ENCODE results near the gene PELI2.

The PELI2 gene

GRCh38 chr14:56208520-56208919 lies 90.3 kb downstream of the PELI2 start:
- no peak for DNase-seq

- no peak for DNase-seq
Observed at GRCh38 chr14:56210571-56210970, 92.4 kb downstream of the PELI2 start.

- DNase-seq, result no peak
Observed at GRCh38 chr14:56211084-56211483, 92.9 kb downstream of the PELI2 start.

- DNase-seq, result no peak
Observed at GRCh38 chr14:56211844-56212243, 93.6 kb downstream of the PELI2 start.

DNA sequence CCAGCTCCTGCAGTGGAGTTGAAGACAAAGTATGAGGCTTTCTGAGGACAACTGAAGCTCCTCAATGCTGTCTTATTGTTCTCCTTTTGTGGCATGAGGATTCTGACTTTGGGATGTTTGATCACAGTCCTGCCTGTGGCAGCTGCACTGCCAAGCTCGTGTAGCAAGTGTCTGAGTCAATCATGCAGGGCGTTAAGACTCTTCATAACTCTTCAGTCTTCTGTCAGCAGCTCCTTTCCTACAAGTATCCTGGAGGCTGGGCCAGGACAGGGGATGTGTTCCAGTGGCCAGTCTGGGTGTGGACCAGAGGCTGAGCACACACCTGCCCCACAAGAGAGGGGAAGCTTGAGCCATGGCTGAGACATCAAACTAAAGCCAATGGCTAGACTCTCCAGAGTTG lies 94.3 kb downstream of the PELI2 start:
- no peak for DNase-seq

DNA sequence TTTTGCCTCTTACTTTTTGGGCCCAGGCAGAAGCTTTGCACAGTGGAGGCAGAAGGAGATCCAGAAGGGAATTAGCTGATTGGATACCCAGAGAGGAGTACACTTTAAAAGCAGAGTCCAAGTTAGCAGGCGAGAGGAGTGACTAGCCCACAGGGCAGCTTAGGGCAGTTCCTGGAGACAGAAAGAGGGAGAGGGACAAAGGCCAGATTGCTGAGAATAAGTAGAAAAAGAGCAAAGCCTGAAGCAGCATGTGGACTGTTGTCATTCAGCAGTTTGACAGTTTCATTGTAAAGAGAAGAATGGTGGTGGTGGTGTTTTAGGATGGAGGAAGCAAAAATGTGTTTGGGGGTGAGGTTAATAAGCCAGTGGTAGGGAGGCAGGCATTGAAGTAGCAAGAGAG lies 95.1 kb downstream of the PELI2 start:
- no peak for DNase-seq

DNA sequence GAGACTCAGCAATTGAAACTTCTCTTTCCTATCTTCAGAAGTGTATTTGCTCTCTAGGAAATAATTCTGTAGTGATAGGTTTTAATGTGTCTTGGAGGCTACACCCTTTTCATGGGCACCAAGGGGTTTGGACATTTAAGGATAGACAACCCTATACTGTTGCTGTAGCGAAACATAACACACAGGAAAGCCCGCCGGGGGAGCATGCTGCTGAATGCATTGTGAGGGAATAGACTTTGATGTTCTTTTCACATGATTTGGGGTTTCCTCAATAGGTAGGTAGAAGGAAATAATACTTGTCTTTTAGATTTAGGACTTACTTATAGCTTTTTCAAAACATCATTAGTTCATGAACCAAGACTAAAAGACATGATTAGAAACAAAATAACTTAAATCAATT lies 97.0 kb downstream of the PELI2 start:
- DNase-seq, result no peak

- DNase-seq, result no peak
Observed at GRCh38 chr14:56216626-56217379, 98.6 kb downstream of the PELI2 start.

DNA sequence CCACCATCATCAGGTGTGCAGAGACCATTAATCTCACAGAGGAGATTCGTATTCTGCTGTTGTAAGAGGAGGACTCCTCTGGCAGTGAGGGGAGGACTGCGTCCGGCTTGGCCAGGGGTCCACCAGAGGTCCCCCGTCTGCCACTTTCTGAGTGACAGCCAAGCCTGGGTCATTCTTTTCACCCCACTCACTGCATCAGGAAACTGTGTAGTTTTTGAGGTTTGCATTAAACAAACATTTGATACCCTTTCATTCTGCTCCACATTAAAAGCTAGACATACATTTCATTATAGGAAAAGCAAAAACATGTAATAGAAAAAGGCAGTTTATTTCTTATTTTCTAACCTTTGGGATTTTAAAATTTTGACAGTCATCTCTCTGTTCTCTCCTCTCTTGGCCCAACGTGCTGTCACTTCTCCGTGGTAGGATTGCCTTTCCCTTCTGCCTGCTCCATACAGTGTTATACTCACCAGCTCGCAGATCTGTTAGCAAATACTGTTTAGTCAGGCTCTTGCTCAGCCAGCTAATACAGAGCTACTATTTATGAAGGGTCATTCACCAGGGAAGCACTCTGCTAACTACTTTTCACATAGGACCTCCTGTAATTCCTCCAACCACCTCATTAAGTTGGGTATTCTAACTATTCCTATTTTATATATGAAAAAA lies 99.3 kb downstream of the PELI2 start:
- no peak for DNase-seq

GRCh38 chr14:56219666-56220413 lies 101.6 kb downstream of the PELI2 start:
- DNase-seq, result no peak

DNA sequence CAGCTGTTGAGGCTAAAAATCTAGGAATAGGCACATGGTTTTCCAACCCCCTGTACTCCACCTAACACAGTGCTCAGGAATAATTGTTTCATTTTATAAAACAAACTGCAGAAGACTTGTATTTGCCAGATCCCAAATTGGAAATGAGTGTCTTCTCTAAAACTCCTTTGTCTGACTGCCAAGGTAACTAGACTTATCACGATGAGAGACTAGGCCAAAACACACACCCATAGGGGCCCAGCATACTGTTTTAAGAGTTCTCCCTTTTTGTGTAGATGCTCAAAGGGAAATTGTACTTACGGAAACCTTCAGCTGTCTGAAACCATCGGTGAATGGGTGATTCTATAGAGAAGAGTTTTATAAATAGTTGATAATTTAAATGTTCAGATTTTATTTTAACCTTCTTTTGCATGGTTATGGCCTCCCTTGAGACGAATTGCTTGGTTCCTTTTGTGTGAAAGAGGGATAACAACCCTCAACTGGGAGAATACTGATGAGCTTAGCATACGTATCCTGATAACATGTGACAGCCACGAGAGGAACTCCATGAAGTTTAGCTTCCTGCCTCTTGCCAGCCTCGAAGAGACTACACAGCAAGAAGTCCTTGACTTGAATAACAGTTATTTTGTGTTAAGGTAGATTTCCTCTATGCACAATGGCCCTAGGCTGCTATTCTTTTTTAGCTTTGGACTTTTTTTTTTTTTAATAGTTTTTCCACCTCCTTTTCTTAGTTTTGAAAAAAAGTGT lies 103.3 kb downstream of the PELI2 start:
- no peak for DNase-seq

GRCh38 chr14:56224229-56224628 lies 106.0 kb downstream of the PELI2 start:
- DNase-seq, result no peak

GRCh38 chr14:56224691-56225681 lies 106.8 kb downstream of the PELI2 start:
- no peak for DNase-seq

- DNase-seq, result no peak
Observed at GRCh38 chr14:56235388-56235787, 117.2 kb downstream of the PELI2 start.

DNA sequence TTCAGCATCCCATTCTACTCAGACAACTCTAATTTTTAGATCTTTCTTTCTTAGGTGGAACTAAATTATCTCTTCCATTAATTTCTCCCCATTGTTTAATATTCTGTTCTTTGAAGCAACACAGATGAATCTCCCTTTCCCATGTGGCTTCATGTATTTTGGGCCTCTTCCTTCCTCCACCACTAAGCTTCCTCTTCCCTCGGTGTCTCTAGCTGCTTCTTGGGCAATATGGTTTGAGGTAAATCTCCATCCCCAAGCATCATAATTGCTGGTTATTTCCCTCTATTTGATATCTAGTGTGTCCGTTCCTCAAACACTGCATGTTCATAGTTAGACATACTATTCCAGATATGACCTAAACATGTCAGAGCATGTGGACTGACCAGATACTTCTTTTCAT lies 119.2 kb downstream of the PELI2 start:
- no peak for DNase-seq

DNA sequence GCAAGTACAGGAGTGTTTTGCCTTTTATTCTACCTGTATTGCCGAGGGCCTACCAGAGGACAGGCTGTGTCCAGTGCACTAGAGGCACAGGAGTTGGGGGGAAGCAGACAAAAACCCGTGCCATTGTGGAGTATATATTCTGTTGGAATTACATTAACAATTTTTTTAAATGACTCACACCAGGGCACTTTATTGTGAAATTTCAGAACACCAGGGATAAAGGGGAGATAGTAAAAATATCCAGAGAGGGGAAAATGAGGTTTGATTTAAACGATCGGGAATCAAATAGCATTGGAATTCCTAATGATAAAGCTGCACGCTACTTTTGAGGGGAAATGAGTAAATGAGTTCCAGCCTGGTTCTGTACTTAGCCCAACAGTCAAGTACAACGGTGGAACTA lies 123.2 kb downstream of the PELI2 start:
- DNase-seq, result no peak

DNA sequence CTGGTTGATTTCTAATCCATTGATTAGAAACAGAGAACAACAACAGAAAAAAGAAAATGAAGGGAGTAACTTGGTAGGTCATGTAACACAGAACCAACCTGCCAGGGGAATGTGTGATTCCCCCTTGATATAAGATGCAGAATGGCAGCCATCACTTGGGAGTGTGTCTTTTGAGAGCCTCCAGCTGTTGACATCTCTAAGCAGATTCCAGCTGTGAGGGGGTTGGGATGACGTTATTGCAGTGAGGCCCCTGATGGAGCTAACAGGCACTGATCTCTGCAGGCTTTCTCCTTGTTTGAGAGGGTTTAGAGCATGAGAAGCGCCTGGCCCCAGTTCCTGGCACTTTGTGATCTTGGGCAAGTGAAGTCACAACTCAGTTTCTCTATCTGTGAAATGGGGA lies 124.9 kb downstream of the PELI2 start:
- DNase-seq, result no peak

DNA sequence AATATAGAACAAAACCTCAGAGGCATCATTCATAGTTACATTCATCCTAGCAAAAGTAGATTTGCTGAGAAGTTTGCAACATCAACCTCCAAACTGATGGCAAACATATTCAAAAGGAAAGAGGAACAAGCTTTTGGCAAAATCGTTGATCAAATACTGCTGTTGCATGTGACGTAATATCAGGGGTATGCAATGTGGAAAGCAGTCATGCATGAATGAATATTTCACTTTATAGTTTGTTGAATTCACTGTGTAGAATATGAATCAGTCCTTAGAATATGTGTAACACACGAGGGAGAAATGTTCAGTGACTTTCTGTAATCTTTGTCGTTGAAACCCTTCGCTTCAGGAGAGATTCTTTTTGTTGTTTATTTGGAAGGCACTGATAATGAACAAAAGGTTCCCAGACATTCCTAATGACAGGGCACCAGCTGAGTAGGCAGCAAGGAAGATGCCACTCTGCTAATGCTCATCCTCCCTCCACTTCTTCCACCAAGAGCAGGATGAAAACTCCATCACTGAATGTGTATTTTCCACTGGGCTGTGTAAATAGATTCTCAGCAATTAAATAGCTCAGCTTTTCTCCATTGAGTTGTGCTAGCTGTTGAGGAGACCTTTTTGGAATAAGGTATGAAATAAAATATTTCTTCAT lies 126.1 kb downstream of the PELI2 start:
- DNase-seq, result no peak

DNA sequence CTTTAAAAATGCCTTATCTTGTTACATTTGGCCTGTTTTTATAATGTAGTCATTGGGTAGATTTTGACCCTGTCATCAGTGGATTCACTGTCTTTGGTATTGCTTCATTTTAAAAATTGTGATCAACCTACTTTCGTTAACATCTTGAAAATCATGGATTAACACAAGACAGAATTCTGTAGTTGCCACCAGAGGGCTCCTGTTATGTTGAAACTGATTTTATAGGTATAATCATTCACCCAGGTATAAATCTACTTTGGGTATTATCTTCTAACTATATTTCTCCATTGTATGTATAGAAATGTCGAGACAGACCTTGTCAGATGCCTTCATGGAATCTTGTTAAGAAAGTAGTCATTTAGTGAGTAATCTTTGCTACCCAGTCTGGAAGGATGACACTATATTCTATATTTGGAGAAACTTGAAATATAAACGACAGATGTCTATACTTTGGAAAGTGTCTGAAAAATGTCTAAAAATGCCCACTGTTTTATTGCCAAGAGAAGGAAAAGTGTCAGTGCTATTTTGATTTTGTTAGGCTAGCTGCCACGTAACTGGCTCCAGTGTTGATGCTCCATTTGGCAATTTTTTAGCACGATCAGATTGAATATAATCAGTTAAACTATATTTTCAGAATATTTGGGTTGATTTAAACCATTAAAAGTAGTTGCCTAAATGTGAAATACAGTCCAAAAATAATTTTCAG lies 129.4 kb downstream of the PELI2 start:
- DNase-seq, result no peak

DNA sequence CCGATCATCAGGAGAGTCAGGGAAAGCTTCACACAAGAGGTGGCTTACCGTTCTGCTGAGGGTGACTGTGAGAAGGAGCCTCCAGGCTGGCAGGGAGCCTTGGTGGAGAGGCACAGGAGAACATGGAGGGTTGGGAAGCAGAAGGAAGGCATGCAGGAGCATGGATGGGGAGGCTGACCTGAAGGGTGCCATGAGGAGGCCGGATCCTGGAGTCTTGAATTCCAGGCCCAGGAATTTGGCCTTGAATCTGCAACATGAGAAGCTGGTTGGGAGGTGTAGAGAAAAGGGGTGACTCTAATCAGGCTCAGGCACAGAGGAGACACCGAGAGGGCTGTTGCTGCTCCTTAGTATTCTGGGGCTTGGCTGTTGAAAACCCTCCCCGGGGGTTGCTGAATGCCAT lies 130.2 kb downstream of the PELI2 start:
- DNase-seq, result no peak

GRCh38 chr14:56261046-56261445 lies 142.8 kb downstream of the PELI2 start:
- no peak for DNase-seq

Measured in activated naive CD4-positive, alpha-beta T cell (primary cell).